ENCODE data around the gene SACM1L.

The SACM1L gene

GRCh38 chr3:45787551-45787950, 98.4 kb downstream of the SACM1L start:
- DNase-seq (ENCODE audit: low read depth) = no peak

- no peak for DNase-seq (ENCODE audit: low read depth)
Measured at GRCh38 chr3:45789235-45789812, 100.1 kb downstream of the SACM1L start.

- no peak for DNase-seq (ENCODE audit: low read depth)
Measured at GRCh38 chr3:45790596-45790995, 101.4 kb downstream of the SACM1L start.

- DNase-seq (ENCODE audit: low read depth) = no peak
Measured at GRCh38 chr3:45792036-45792435, 102.8 kb downstream of the SACM1L start.

- no peak for DNase-seq (ENCODE audit: low read depth)
Measured at GRCh38 chr3:45792516-45793172, 103.4 kb downstream of the SACM1L start.

- DNase-seq (ENCODE audit: low read depth) = no peak
Measured at GRCh38 chr3:45793482-45794176, 104.4 kb downstream of the SACM1L start.

- no peak for DNase-seq (ENCODE audit: low read depth)
Measured at GRCh38 chr3:45794177-45794560, 105.0 kb downstream of the SACM1L start.

GRCh38 chr3:45794660-45795059, 105.5 kb downstream of the SACM1L start:
- DNase-seq (ENCODE audit: low read depth) = no peak

Measured in activated T-cell treated with anti-CD3 and anti-CD28 coated beads for 1 hour (primary cell).